GM12892 (cell line): ENCODE measurements around the gene GALM.
"Not testable (repeated sequence)": the region's sequence is repeated elsewhere in the genome, so short reads cannot be mapped to it uniquely, and the experiment has no call there.

ENCODE experiments used
- DNase-seq: peaks from one replicate; pipeline ENCODE4 v3.0.0; 2011; ENCODE audit not compliant: insufficient read length
- FAIRE-seq: peaks from 2 replicates; lab custom pipeline; 2011; peaks lifted over from hg19 to GRCh38; lab: Jason Lieb, UNC
- POLR2A ChIP-seq: IDR thresholded peaks from 2 replicates; pipeline ENCODE4 v1.6.1; 2011; ENCODE audit warnings: low read depth, low read length, control low read depth
- POLR2AphosphoS5 ChIP-seq: IDR thresholded peaks from 2 replicates; pipeline ENCODE4 v1.6.1; 2011; ENCODE audit warnings: low read depth, low read length, control low read depth
- TAF1 ChIP-seq: IDR thresholded peaks from 2 replicates; pipeline ENCODE4 v1.6.1; 2011; ENCODE audit warnings: low read depth, mild to moderate bottlenecking, control low read depth, low read length, borderline replicate concordance

Gene GALM

DNA sequence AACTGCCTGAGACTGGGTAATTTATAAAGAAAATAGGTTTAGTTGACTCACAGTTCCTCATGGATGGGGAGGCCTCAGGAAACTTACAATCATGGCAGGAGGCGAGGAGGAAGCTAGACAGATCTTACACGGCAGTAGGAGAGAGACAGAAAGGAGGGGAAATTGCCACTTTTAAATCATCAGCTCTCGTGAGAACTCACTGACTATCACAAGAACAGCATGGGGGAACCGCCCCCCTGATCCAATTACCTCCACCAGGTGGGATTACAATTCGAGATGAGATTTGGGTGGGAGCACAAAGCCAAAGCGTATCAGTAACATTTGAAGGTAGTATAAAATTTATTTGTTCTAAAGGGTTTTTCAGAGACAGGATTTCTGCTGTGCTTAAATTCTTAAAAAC, 5.4 kb downstream of the GALM start:
- FAIRE-seq (no peak), DNase-seq (no peak)

DNA sequence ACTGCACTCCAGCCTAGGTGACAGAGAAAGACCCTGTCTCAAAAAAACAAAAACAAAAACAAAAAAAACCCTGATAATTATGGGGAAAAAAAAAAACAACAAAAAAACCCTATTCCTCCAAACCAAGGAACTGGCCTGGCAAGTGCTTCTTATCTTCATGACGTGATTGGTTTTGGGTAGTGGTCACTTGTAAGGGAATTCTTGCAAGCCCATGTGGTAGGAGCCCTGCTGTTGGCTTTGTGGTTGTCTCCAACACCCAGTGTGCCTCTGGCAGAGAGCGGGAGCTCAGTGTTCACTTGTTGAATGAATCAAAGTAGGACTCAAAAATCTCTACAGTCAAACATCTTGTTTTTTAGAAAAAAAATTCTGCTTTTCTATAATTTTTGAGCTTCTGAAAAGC, 6.0 kb downstream of the GALM start:
- DNase-seq (no peak), FAIRE-seq (no peak)
- TF ChIP-seq TAF1, result no peak
- no peak for TF ChIP-seq POLR2AphosphoS5
- no peak for TF ChIP-seq POLR2A

More for the DNA sequence above, 5.4 kb downstream of the GALM start:
- TF ChIP-seq POLR2A, result no peak
- TF ChIP-seq TAF1, result no peak
- TF ChIP-seq POLR2AphosphoS5, result no peak

DNA sequence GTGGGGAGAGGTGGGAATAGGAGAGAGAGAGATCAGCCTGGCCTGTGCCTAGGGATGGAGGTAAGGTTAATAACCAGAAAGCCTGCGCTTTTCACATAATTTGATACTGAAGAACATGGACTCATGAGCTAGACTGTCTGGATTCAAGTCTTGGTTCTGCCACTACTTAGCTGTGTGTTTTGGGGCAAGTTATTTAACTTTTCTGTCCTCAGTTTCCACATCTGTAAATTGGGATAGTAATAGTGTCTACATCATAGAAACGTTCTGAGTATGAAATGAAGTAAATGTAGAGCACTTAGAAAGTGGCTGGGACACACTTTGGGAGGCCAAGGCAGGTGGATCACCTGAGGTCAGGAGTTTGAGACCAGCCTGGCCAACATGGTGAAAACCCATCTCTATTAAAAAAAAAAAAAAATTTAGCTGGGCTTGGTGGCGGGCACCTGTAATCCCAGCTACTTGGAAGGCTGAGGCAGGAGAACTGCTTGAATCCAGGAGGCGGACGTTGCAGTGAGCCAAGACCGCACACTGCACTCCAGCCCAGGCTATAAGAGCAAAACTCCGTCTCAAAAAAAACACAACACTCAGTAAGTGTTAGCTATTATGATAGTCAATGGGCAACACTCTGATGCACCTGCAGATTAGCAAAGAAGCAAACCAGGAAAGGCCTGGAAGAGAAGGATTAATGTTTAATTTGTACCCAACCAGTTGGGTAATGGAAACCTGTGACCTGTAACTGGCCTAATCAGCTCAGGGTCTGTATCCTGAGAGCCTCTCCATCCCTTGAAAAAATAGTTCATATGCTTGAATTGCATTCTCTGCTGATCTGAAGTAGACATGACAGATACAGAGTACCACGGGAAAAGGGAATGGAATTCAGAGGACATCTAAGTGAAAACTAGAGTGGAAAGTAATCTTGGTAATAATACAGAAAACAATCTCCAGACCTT, 6.8 kb downstream of the GALM start:
- no peak for FAIRE-seq
- TF ChIP-seq POLR2A (no peak), TAF1 (no peak), POLR2AphosphoS5 (no peak)
- no peak for DNase-seq

DNA sequence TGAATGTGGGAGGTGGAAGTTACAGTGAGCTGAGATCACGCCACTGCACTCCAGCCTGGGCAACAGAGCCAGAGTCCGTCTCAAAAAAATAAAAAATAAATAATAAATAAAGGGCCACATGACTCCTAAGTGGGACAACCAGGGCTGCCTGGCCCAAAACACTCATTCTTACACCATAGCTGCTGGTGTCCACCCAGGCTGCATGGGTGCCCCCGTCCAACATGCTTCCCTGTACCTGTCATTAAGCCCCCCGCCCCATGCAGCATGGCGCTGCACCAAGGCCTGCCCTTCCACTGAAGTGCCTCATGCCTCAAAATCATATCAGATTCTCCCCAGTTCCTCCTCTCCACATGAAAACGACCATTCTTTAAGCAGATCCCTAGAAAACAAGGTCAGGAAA, 10.8 kb downstream of the GALM start:
- no peak for TF ChIP-seq POLR2AphosphoS5
- no peak for TF ChIP-seq TAF1
- no peak for TF ChIP-seq POLR2A
- DNase-seq (no peak), FAIRE-seq (no peak)

DNA sequence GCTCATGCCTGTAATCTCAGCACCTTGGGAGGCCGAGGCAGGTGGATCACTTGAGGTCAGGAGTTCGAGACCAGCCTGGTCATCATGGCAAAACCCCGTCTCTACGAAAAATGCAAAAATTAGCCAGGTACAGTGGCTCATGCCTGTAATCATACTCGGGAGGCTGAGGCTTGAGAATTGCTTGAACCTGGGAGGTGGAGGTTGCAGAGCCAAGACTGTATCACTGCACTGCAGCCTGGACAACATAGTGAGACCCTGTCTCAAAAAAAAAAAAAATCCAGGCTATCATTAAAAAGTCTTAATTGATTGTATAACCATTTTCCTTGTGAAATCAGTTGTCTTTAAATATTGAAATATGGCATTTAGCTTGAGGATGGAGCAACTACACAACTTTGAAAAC, 15.0 kb downstream of the GALM start:
- not testable (repeated sequence) for DNase-seq, FAIRE-seq

DNA sequence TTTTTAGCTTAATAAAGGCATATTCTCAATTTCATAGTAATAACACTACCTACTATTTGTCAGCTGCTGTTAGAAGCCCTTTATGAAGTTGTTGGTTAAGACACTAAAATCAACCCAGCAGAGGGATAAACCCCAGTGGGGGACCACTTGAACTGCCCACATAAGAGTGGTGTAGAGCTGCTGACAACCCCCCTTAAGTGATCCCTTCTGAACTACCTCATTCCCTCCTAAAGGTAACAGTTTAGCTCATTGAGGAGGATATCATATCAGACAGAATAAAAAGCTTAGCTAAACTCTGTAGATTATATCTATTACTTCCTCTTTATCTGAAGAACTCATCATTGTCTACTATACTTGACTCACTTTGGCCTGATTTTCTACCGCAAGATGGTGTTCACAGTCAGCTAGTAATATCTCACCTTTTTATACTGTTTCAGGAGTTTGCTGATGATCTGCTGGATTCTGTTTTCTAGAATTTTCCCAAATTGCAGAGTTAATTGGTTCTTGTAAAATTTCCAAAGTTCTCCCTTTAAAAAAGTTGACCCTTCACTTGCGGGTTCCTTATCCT, 16.2 kb downstream of the GALM start:
- DNase-seq (no peak), FAIRE-seq (no peak)
- TF ChIP-seq TAF1, result no peak
- no peak for TF ChIP-seq POLR2A
- no peak for TF ChIP-seq POLR2AphosphoS5

DNA sequence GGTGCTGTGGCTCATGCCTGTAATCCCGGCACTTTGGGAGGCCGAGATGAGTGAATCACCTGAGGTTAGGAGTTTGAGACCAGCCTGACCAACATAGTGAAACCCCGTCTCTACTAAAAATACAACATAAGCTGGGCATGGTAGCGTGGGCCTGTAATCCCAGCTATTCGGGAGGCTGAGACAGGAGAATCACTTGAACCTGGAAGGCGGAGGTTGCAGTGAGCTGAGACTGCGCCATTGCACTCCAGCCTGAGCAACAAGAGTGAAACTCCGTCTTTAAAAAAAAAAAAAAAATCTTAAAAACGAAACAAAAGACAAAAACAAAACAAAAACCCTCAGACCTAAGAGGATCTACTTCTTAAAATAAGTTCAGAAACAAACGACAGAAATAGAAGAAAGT, 16.7 kb downstream of the GALM start:
- not testable (repeated sequence) for FAIRE-seq

DNA sequence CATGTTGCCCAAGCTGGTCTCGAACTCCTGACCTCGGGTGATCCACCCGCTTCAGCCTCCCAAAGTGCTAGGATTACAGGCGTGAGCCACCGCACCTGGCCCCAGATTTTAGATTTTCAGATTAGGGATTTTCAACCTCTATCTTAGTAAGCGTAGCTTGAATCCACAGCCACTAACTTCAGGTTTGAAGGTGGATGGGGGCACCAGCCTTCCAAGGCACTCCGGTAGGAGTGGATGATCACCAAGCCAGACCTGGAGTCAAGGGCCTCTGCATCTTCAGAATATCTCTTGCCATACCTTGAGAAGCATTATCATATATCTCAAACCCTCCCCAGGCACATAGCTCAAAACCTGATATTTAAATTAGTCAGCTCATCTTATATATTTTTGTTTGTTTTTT, 17.9 kb downstream of the GALM start:
- TF ChIP-seq TAF1 (no peak), POLR2AphosphoS5 (no peak), POLR2A (no peak)
- FAIRE-seq, result no peak

More for the DNA sequence above, 16.7 kb downstream of the GALM start:
- not testable (repeated sequence) for DNase-seq

DNA sequence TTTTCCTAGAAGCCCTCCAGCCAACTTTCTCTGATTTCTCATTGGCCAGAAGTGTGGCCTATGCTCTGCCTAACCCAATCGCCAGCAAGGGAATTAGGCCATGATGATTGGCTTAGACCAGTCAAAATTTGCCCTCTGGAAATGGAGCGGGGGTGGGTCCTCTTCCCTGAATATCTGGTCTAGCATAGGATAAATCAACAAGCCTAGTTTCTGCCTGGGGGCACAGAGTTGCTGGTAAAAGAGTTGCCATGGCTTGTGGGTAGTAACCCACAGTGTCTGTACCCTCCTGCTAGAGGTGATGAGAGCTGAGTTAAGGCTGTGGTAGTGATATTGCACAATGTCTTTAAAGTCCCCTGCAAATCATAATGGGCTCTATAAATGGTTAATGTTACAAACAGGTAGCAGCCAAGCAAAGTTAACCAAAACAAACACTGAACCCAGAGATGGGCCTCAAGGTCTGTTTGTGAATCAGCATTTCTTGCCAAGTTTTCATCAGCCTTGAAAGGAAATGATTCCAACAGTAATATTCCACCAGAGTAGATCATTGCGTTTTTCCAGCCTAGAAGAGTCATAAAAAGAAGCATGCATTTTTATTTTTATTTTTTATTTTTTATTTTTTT, 19.3 kb downstream of the GALM start:
- FAIRE-seq (no peak), DNase-seq (no peak)
- no peak for TF ChIP-seq POLR2A
- TF ChIP-seq POLR2AphosphoS5, result no peak
- TF ChIP-seq TAF1, result no peak

More for the DNA sequence above, 17.9 kb downstream of the GALM start:
- DNase-seq, result no peak

DNA sequence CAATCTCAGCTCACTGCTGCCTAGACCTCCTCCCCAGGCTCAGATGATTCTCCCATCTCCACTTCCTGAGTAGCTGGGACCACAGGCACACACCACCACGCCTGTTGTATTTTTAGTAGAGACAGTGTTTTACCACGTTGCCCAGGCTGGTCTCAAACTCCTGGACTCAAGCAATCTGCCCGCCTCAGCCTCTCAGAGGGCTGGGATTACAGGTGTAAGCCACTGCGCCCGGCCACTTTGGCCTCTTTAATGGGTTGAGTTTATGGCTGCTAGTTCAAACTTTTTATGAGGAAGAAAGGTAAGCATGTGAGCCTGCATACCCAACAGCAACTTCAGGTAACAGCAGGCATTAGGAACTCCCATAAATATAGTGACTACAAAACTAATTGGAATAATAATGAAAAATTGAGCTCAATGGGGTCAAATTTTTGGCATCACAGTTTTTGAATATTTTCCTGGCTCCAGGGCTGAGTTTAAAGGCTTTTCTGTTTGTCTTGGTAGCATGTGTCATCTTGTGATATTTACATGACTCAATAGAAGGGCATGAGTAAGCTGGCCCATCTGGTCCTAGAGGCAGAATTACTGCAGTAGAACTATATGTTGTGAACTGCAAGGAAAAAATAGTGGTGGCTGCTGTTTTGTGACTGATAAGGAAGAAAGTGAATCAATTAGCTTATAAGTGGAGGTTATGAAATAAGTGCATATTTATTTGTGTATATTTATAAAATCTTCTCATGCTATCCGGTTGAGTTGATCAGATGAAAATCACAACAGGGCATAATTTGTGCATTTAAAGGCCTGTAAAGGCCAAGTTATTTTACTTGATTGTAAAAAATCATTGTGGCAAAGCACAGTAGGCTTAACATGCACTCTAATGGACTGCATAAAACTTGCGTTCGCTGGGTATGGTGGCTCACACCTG, 24.8 kb downstream of the GALM start:
- FAIRE-seq (no peak), DNase-seq (no peak)
- no peak for TF ChIP-seq POLR2A
- TF ChIP-seq POLR2AphosphoS5, result no peak

DNA sequence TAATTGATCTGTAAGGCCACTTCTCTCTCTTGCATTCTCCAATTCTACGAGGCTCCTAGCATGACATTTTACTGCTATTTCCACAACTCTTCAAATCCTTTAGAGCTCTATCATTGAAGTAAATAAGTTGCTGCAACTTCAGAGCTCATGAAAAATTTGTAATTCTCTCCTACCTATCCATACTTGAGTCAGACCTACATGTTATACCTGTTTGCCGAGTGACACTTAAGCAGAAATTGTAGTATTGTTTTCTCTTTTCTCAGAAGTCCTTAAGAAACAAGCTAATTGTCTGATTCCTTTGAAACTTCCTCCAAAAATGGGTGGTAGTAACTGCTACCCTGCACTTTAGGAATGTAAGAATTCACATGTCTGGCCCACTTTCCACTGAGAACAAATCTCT, 26.1 kb downstream of the GALM start:
- no peak for TF ChIP-seq POLR2AphosphoS5
- TF ChIP-seq POLR2A, result no peak
- no peak for TF ChIP-seq TAF1
- DNase-seq (no peak), FAIRE-seq (no peak)
